ENCODE measurements around the gene TMEM18. TPM values are rescaled to one million over a fixed set of nuclear protein-coding genes. Genes with fewer than 3 reads are reported as not detected.

Gene TMEM18
- total and polyA plus RNA-seq, 9 of the 15 experiments (the other 6 are each of a cell fraction or from before 2014, with no cell fraction given): 12.8 to 55.9 (median 21.8) TPM

- Histone ChIP-seq H3K36me3 (ENCODE audit: control insufficient read depth, insufficient read depth, low read length) (no peaks in the 10 kb centered on the region), H4K20me1 (replicated peaks; ENCODE audit: control insufficient read depth, insufficient read depth, low read length) (no peaks in the 10 kb centered on the region), H3K27ac (ENCODE audit: extremely low read depth, low read depth, low read length) (no peak overlapping the region), H3K4me2 (ENCODE audit: insufficient read depth, low read length) (no peak overlapping the region), H3K4me3 (no peak overlapping the region), H3K27me3 (ENCODE audit: control insufficient read depth in 2 of 2, insufficient read depth in 2 of 2, low read length in 2 of 2) (peaks cover 7 to 41% of the 10 kb centered on the region in 2 experiments; a peak in 4 of 5 replicates), H3K9me1 (ENCODE audit: control insufficient read depth, insufficient read depth, low read length) (no peaks in the 10 kb centered on the region), H3K4me1 (replicated peaks in 1 of 2; ENCODE audit: control insufficient read depth in 2 of 2, insufficient read depth in 2 of 2, low read length in 2 of 2) (no peaks in the 10 kb centered on the region), H3K79me2 (ENCODE audit: control insufficient read depth, insufficient read depth, low read length) (no peaks in the 10 kb centered on the region), H3K9me3 (replicated peaks; ENCODE audit: control insufficient read depth, insufficient read depth, low read depth, low read length) (no peaks in the 10 kb centered on the region), H2AFZ (ENCODE audit: low read depth, low read length) (no peak overlapping the region), H3K9ac (ENCODE audit: insufficient read depth in 1 of 2, low read depth in 2 of 2, low read length in 2 of 2) (no peak overlapping the region)
- in situ Hi-C loops (cut with MboI) (loop anchor here (25.0 kb wide), 1 partner anchor 818 kb away; no protein-coding TSS in a partner anchor), intact Hi-C loops (cut with micrococcal nuclease) (loop anchor here (5.0 to 10.0 kb wide), 2 partner anchors 105 to 178 kb away; no protein-coding TSS in a partner anchor)
- no peak for FAIRE-seq
- 2% methylated on average over 9 of the region's 9 CpGs for WGBS (ENCODE audit: insufficient coverage, low coverage, missing lambda C conversion rate)
- 0 out of 3 replicates have a peak, but pooled peaks have one; percentile 41 for ATAC-seq
- peak; percentile 48 for TF ChIP-seq RAD51 (IDR thresholded peaks at IDR 0.05; ENCODE audit: borderline replicate concordance, low read depth)
- TF ChIP-seq TFE3 (CRISPR knock-in tag; IDR thresholded peaks at IDR 0.05): peak; percentile 63
- TF ChIP-seq ZNF511 (CRISPR knock-in tag; IDR thresholded peaks at IDR 0.05): no peak
- POLR2A ChIA-PET: interaction anchor here (1.1 kb wide), 1 partner anchor 12 kb away, joined by 3 read pairs; no protein-coding TSS in a partner anchor
- CTCF ChIA-PET (ENCODE audit: low intra/inter-chr PET ratio): no interaction called here
- DNase-seq (ENCODE audit: extremely low read depth in 1 of 4, low spot score in 3 of 4): no peak
- no TSS peak for BruUV-seq (replicated peaks)
Observed at GRCh38 chr2:719734-720133, 42.5 kb upstream of the TMEM18 start.

Data from K562 (cell line).